ENCODE results near the gene PYGL.
"Not testable (repeated sequence)": the region's sequence is repeated elsewhere in the genome, so short reads cannot be mapped to it uniquely, and the experiment has no call there.

PYGL gene

DNA sequence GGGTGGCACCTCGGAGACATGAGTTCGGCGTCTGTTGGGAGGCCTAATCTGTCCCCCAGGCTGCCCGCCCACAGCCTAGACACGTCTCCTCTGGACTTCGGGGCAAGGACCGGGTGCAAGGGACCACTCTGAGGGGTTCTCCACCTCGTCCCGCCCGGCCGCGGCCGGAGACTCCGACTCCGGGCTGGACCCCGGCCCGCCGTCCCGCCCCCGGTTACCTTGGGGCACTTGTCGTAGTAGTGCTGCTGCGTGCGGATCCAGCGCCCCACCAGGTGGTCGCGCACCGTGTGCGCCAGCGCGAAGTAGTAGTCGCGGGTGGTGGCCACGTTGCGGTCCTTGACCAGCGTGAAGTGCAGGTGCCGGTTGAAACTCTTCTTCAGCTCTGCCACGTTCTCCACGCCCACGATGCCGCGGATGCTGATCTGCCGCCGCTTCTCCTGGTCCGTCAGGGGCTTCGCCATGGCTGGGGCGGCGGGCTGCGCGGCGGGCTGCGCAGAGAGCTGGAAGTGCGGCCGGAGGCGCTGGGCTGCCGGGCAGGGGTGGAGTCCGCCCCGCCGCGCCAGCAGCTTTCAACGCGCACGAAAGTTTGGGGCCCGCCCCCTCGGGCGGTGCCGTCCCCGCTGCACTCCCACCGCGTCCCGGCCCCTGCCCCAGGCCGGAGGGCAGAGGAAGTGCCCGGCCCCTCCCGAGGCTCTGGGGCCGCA lies at the start of gene PYGL:
PYGL (minus strand) TSS at position 541 of the 704 bp plus-strand sequence; CDS start at position 461, 80 bp downstream.
- peak in 1 of 4 experiments; percentile 7 for DNase-seq

DNA sequence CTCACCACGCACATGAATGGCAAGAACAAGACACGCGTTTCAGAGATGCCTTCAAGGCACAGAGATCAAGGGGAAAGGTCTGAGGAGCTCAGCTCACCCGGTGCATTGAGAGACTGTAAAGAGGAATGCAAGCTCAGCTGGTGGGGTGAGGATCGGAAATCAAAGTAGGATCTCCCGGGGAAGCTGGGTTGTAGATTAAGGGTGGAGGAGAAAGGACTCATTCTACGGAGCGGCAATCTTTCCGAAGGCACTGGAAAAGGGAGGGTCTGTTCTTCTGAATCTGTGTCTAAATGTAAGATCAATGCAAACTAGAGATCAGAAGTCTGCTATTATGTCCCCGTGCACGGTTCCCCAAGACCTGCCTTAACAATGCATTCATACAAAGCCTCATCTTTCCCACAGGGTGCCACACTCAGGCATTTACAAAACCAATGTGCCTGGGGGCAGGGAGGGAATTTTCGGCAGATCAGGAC lies 41.6 kb upstream of the PYGL start:
- DNase-seq, result no peak

DNA sequence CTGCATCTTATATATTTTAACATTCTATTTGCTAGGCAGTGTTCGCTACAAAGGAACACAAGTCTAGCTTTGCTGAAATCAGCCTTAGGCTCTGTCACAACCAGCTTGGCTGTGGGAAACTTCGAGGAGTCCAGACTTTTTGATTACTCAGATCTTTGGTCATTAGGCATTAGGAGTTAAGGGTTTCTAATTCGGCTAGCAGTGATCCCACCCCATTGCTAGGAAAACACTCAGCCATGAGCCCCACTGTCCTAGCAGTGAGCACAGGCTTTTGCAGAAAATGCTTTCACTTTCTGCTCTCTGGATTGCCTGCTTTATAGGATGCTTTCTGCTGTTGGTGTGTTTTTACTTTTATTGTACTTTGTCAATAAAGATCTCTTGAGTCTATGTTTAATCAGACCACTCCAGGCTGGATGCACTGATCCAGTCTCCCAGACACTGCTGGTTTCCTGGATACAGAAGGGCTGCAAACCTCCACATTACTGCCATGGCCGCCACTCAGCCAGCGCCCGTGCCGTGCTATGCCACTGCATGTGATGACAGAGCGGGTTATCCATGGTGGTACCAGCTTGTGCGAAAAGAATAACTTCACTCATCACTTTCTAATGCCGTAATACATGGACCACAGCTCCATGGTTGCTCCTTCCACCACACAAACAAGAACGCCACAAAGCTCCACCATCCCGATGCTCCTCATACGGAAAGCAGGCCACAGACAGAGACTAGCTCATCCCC lies 41.0 kb upstream of the PYGL start:
- no peak for DNase-seq

DNA sequence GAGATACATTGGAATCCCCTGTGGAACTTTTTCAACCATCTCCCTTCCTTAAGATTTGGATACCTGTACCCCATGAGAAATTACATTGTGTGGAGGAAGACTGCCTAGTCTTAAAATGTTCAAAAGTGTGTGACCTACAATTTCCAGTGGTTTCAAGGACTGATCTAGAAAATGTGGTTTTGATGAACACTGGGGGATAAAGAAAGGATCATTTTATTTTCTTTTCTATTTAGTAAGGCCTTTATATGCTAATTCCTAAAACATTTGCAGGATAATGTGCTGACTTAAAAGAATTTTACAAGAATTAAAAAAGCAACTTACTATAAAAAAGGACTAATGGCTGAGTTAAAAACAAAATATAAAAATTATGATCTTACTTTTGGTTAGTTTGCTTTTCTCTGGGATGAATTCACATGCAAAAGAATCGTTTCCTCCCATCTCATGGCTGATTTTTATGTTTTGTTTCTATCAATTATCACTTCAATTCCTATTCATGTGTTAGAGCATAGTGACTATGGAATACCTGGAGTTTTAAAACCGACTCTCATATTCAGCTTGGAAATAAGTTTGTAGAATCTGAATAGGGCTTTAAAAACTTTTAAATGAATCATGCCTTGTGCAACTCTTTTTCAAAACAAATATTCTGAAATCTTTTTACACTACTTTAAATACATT lies 39.9 kb upstream of the PYGL start:
- DNase-seq, result no peak

DNA sequence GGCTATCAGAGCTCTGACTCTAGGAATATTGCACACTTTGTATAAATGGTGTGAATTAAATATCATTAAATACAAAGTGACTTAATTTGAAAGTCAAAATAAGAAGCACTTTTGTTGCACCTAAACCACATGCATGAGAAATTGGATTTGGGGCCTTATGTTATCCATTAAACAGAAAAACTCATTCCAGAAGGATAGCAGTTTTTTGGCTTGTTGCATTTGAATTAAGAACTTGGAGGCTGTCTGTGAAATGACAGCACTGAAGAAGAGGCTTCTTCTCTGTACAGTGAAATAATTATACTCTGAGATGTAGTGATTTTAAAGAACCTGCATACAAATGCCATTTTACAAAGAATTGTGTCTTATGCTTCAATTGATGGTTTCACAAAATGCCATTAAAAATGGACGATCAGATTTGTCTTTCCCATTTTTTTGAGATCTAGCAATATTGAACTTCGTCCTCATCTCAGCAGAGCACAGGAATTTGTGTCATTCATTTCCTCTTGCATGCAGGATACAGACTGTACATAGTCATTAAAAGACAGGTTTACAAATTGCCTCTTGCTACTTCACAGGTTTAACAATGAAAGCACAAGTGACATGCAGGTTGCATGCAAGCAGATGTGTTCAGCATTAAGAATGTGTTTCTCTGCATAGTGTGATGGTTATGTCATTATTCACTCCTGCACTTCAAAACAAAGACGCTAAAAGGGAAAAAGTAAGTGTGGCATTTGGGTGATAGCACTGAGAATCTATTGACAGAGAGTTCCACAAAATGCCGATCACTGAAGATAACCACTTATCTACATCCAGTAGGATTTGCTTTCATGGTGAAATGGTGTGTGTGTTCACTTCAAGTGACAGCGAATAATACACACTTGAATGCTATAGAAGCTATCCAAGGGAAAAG lies 35.9 kb upstream of the PYGL start:
- no peak for DNase-seq

DNA sequence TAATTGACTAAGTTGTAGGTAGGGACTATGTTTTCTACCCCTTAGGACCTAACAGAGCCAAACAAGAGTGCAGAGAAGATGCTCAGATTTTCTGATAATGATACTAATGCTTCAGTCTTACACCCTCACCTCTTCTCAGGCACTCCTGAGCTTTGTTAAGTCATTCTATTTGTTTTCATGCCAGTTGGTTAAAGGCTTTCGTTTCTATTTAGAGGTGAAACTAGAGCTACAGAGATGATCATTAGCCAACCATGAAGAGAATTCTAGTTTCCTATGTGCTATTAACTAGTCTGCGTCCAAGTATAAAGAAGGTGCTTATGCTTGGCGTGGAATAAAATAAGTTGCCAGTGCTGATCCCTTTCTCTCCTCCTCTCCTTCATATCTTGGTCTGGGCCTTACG lies 34.6 kb upstream of the PYGL start:
- DNase-seq, result no peak

DNA sequence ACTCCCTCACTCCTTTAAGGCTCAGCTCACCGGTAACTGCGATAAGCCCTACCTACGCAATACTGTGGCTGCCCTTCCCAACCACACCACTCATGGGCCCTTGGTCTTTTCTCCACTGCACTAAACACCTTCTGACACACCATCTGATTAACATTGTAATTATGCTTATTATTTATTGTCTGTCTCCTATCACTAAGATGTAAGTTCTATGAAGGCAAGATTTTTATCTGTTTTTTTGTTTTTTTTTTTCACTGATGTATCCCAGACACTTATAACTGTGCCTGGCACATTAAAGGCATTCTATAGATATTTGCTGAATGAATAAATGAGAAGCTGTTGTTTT lies 34.2 kb upstream of the PYGL start:
- no peak for DNase-seq

DNA sequence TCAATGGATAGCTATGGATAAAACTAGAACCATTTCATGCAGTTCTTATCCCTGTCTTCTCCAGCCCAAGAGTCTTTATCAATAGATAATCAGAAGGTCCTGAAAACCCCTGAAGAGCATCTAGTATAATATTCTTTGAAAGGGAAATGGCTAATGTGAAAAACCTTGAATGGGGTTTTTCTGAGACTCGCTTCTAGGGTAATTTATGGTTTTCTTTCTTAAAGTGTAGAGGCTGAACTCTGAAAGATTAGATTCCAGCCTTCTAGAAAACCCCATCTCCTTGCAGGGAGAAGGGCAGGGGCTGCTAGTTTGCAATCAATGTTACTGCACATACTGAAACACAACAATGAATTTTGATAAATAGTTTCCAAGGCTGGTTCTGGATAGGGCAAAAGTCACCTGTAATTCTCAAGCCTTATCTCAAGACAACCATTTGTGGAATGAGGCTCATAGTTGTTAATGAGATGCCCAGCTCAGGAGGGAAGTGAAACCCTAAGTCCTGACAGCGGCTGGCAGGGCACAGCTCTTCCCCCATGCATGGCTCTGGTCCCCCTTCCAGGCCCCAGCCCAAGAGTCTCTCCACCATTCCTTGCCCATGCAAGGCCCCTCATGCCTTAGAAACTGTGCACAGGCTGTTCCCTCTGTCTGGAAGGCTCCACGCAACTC lies 33.7 kb upstream of the PYGL start:
- DNase-seq, result no peak

DNA sequence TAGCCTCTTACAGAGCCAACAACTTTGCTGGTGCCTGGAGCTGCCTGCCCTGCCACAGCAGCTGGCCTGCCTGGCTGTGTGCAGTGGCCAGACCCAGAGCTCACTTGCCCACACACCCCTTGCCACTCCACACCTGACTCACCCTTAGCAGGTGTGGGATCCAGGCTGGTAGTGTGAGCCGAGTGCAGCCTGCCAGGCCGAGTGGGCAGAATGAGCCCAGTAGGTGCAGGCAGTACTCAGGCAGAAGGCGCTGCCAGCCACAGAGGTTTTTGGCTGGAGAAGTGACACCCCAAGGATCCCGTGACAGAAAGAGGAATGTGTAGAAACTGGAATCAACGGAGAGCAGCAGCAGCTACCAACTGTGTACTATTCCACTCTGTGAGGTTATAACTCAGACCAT lies 29.8 kb upstream of the PYGL start:
- no peak for DNase-seq

DNA sequence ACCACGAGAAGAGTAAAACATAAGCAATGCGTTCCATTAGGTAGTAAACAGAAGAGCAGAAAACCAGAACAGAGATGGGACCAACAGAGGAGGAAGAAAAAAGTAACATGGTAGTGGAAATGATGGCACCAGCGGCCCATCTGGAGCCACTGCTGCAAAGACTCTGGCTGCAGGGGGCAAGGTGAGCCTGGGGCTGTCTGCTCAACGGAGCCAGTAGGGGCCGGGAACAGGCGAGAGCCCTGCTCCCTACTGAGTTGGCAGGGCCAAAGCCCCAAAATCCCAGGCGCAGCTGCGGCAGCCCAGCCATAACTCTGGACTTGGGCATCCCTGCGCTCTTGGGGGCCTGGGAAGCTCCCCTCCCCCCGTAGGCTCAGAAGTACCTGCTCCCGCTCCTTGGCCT lies 28.5 kb upstream of the PYGL start:
- no peak for DNase-seq

DNA sequence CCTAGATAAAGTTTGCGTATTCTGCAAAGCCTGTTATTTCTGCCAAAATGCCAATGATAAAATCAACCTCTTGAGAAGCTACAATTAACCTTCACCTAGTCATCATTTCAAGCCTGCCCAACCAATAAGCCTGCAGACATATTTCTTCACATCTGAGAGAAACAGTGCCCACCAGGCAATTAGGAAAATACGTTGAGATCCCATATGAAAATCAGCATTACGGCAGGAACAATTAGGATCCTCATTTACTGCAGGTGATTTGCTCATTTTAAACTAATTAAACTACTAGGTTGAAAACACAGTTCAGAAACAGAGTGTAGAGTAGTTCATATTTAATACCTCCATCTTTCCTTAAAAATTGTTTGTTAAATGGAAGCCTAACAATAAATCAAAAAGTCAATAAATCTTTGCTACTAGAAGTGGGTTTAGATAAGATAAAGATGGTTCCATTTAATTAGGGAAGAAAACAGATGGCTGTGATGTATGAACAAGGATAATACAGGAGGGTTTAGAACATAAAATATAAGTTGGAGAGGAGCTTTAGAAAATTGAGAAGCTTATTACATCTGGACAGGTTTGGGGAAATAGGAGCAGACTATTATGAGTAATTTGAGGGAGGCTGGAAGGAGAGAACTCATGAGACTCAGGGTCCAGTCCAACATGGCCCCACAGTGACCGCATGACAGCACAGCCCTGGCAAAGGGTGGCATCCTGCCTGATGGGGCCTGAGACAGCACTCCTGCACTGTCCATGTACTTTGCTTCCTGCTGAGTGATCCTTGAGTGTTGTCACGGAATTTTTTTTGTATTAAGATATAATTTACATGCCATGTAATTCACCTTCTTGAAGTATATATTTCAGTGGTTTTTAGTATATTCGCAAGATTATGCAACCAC lies 26.9 kb upstream of the PYGL start:
- no peak for DNase-seq

DNA sequence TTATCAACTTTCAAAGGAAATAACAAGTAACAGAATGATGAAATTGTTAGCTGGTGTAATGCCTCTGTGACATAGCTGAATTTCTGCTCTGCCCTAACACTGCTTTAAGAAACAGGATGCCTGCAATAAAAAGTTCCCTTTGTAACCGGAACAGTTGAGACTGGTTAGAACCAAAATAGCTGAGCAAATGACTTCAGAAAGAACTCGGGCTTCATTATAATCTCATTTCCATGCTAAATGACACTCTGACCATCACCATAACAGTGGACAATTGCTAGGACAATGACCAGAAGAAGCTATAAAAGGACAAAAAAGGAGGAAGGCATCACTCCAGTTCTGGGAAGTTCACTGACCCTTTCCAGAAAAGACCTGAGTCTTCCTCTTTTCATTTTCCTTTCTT lies 23.5 kb upstream of the PYGL start:
- no peak for DNase-seq

DNA sequence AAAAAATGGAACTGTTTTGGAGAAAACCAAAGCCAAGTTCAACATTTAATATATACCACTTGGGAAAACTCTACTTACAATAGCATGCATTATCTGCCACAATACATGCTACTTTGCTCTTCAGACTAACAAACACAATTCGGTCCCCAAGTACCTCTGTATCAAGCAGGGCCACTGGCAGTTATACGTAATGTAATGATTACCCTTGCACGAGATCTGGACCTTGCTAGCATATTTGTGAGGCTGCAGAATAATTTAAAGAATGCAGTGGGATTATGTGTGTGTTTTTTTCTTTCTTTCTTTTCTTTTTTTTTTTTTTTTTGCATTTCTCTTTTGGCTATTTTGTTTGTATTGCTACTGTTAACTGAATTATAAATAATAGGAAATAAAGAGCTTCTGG lies 22.8 kb upstream of the PYGL start:
- no peak for DNase-seq

DNA sequence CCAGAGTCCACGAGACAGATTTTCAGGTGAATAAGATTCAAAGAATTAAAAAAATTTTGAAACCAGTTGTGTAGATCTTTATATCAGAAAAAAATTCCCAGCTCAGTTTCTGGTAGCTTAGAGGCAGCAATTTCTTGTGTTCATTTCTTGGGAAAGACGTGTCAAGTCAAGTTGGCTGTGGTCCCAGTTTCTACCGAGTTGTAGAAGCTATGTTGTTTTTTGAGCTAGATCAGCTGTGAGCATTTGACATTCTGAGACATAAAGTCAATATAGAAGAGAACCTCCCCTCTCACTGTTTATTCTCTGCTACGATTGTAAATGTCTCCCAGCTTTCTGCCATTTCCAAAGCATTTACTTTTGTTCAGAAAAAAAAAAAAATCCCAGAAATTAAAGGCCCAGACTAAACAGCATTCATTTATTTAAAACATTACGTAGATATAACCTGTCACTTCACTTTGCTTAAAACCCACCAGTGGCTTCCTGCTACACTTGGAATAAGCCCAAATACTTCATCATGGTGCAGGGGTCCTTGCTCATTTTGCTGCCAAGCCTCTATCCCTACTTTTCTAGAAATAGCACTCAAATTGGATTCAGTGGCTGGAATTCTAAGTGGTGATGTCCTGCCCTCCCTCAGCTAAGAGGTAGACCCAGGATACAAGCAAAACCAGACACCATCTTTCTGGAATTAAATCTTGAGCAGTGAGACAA lies 20.6 kb upstream of the PYGL start:
- DNase-seq, result no peak

DNA sequence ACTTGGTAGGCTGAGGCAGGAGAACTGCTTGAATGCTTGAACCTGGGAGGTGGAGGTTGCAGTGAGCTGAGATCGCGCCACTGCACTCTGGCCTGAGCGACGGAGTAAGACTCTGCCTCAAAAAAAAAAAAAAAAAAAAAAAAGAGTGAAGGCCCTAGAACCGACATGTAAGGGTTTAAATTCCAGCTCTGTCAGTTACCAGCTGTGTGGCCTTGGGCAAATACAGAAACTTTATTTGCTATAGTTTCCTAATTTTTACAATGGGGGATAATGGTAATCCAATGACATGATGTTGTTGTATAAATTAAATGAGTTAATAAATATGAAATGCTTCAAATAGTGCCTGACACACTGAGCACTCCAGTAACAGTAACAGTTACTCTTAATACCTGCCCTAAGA lies 19.6 kb upstream of the PYGL start:
- DNase-seq, result no peak

DNA sequence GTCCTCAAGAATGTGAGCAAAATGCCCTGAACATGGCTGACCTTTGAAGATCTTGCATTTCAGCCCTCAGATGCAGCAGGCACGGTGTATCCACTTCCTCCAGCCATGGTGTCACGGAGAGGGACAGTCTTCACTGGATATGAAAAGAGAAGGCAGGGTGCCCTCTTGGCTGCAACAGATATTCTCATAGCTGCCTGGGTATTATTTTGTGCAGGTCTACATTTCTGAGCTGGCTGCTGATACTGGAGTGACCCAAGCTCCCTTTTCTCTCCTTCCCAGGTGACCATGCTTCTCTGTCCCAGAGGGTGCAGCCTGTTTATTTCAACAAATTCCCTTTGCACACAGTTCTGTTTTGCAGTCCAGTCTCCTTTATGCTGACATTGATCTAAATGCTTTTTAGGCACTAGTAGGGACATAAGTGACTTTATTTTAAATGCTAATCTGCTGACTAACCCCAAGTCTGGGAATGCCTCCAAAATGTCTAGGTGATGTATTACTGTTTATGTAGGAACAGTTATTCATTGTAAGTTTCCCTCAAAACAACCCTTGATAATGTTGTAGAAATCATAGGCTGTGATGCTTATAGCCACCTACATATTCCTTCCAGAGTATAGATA lies 17.4 kb upstream of the PYGL start:
- no peak for DNase-seq

DNA sequence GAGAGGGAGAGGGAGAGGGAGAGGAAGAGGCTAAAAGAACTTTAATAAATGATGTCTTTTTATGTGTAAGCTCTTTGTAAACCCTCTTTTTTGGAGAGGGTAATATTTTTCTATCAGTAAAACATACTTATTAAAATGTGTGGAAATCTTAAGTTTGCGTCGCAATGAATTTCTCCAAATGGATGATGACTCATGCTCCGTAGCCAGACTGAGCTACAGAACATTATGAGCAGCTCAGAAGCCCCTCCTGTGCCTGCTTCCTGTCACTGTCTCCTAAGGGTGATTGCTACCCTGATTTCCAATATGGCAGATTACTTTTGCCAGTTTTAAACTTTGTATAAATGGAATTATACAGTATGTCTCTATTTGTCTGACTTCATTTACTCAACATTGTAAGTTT lies 13.0 kb upstream of the PYGL start:
- no peak for DNase-seq

DNA sequence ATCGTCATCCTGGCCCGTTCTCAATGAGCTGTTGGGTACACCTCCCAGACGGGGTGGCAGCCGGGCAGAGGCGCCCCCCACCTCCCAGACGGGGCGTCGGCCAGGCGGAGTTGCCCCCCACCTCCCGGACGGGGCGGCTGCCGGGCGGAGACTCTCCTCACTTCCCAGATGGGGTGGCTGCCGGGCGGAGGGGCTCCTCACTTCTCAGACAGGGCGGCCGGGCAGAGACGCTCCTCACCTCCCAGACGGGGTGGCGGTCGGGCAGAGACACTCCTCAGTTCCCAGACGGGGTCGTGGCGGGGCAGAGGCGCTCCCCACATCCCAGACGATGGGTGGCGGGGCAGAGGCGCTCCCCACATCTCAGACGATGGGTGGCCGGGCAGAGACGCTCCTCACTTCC lies 12.1 kb upstream of the PYGL start:
- DNase-seq, result not testable (repeated sequence)

DNA sequence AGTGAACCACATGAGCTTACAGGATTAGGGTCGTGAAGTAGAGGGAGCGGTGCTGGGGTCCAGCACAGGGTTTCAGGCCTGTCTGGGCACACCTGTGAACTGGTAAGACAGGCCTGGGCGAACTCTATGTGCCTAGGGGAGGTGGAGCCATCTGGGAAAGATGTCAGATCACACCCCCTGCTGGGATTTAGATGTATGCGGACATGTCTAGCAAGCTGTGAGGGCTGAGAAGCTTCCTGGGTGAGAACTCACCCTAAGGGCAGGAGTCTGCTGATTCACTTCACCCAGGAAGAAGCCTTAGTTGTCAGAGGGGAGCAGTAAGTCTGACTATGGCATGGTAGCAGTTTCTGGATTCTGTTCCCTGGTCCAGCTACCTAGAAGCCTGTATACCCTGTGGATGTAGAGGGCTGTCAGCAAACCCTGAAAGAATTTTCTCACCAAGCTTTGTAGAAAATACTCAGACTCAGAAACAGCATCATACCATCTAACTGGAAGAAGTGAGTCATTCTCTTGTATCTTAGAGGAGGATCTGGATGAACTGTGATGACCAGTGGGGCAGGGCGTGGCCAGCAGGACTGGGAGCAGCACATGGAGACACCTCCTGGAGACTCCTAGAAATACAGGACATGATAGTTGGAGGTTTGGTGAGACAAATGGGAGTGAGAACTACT lies 11.2 kb upstream of the PYGL start:
- no peak for DNase-seq

Data from activated naive CD4-positive, alpha-beta T cell (primary cell).